Activated CD4-positive, alpha-beta memory T cell treated with anti-CD3 and anti-CD28 coated beads, Interleukin-2, amount 10 ng/mL, durations not matched to agents 7 days and 5 days (primary cell): ENCODE measurements around the gene DHRS11. TPM values are rescaled to one million over a fixed set of nuclear protein-coding genes. Genes with fewer than 3 reads are reported as not detected.

ENCODE experiments used
- CTCF ChIA-PET: fragments of 350-600 bp; sonication (Branson Sonifier 250); formaldehyde crosslinking; loops from one replicate; lab custom pipeline; 2021; ENCODE audit warnings: antibody characterized with exemption, inconsistent platforms; lab: Charles Lee
- POLR2A ChIA-PET: fragments of 350-600 bp; sonication (Branson Sonifier 250); formaldehyde crosslinking; loops from one replicate; lab custom pipeline; 2021; ENCODE audit warnings: antibody characterized with exemption; lab: Charles Lee
- DNase-seq: peaks from one replicate; pipeline ENCODE4 v3.0.0-alpha.2; 2020
- H3K27ac Mint-ChIP-seq: one replicate; pipeline ENCODE4 v1.8.0; 2021; ENCODE audit warnings: mild to moderate bottlenecking, mixed read lengths
- H3K27me3 Mint-ChIP-seq: one replicate; pipeline ENCODE4 v1.8.0; 2021; ENCODE audit warnings: mixed read lengths
- H3K36me3 Mint-ChIP-seq: one replicate; pipeline ENCODE4 v1.8.0; 2021; ENCODE audit warnings: low read depth, mixed read lengths
- H3K4me1 Mint-ChIP-seq: one replicate; pipeline ENCODE4 v1.8.0; 2021; ENCODE audit warnings: mixed read lengths
- H3K4me3 Mint-ChIP-seq: one replicate; pipeline ENCODE4 v1.8.0; 2021; ENCODE audit warnings: mild to moderate bottlenecking, mixed read lengths
- H3K9me3 Mint-ChIP-seq: one replicate; pipeline ENCODE4 v1.8.0; 2021; ENCODE audit warnings: mixed read lengths
- total RNA-seq, 2 experiments: library from RNA; stranded (reverse); gene quantifications; one replicate each; pipeline ENCODE4 v1.2.3, GENCODE V29; 2021

DHRS11 gene
- total RNA-seq, 2 experiments from 2014 or later: 3.7 to 3.8 TPM

- Mint-ChIP-seq H3K36me3 (no peaks in the 10 kb centered on the region), H3K9me3 (no peaks in the 10 kb centered on the region), H3K27me3 (peaks cover 69% of the 10 kb centered on the region), H3K27ac (no peak overlapping the region), H3K4me1 (peaks cover 15% of the 10 kb centered on the region), H3K4me3 (no peak overlapping the region)
- CTCF ChIA-PET: no interaction called here
- POLR2A ChIA-PET: no interaction called here
- DNase-seq: no peak
Measured at GRCh38 chr17:36645422-36645821, 53.7 kb downstream of the DHRS11 start.

GRCh38 chr17:36647636-36648035 is 56.0 kb downstream of the DHRS11 start:
- H3K9me3 Mint-ChIP-seq: no peaks in the 10 kb centered on the region
- POLR2A ChIA-PET: no interaction called here
- CTCF ChIA-PET: no interaction called here

GRCh38 chr17:36650096-36650775 is 58.6 kb downstream of the DHRS11 start:
- no peak overlapping the region for H3K4me3 Mint-ChIP-seq
- H3K4me1 Mint-ChIP-seq: peaks cover 2% of the 10 kb centered on the region
- H3K9me3 Mint-ChIP-seq: no peaks in the 10 kb centered on the region
- H3K27me3 Mint-ChIP-seq: peaks cover 52% of the 10 kb centered on the region
- POLR2A ChIA-PET: no interaction called here
- H3K27ac Mint-ChIP-seq: no peak overlapping the region
- no peak for DNase-seq
- no peaks in the 10 kb centered on the region for H3K36me3 Mint-ChIP-seq
- CTCF ChIA-PET: interaction anchor here (0.6 kb wide), 1 partner anchor 357 kb away, joined by 3 read pairs; no protein-coding TSS in a partner anchor

More at GRCh38 chr17:36647636-36648035, 56.0 kb downstream of the DHRS11 start:
- H3K4me1 Mint-ChIP-seq: peaks cover 10% of the 10 kb centered on the region
- peaks cover 66% of the 10 kb centered on the region for H3K27me3 Mint-ChIP-seq
- no peaks in the 10 kb centered on the region for H3K36me3 Mint-ChIP-seq
- no peak for DNase-seq
- no peak overlapping the region for H3K4me3 Mint-ChIP-seq
- H3K27ac Mint-ChIP-seq: no peak overlapping the region

Other genes with a start within 250 kb of the DHRS11 start
- not detected for gene TBC1D3H, start 203.4 kb upstream of the DHRS11 start, total RNA-seq
- 10 to 100 TPM; 38.1 to 38.9 TPM for gene ZNHIT3, start 105.2 kb upstream of the DHRS11 start, total RNA-seq
- 10 to 100 TPM; 87.2 to 92.2 TPM for gene MYO19, start 57.0 kb upstream of the DHRS11 start, total RNA-seq
- 1 to 10 TPM; 6.4 to 6.9 TPM for gene PIGW, start 56.9 kb upstream of the DHRS11 start, total RNA-seq
- 100 to 1,000 TPM in 1 of 2 experiments, 10 to 100 TPM in 1; 94.0 to 106 TPM for gene GGNBP2, start 47.0 kb upstream of the DHRS11 start, total RNA-seq
- gene MRM1, start 9.7 kb downstream of the DHRS11 start, total RNA-seq: 1 to 10 TPM; 7.3 to 8.4 TPM